OCI-LY3 (cell line): ENCODE measurements around the gene GNAI2.
"Not testable (repeated sequence)": the region's sequence is repeated elsewhere in the genome, so short reads cannot be mapped to it uniquely, and the experiment has no call there.

Experiments used
- EZH2phosphoT487 ChIP-seq: fragments of 200-600 bp; shearing (Covaris generic); IDR thresholded peaks from 2 replicates; pipeline ENCODE4 v1.6.1; 2018; ENCODE audit warnings: antibody characterized with exemption, mixed run types, low read depth
- TF ChIP-seq, protein P1 (sequence below): fragments of 200-600, 300-600 bp; sonication (generic); IDR thresholded peaks from 2 replicates; pipeline ENCODE4 v1.5.1; 2014; ENCODE audit warnings: antibody characterized with exemption, low read length, low read depth

DNA sequence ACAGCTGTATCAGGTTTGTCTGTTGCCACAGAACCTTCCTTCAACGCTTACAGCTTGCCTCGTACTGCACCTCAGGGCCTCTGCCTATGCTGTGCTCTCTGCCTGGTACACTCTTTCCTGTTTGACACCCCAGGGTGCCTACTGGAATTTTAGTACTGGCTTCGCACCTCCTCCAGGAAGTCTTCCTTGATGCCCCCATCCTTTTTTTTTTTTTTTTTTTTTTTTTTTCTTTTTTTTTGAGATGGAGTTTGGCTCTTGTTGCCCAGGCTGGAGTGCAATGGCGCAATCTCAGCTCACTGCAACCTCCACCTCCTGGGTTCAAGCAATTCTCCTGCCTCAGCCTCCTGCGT is 24.7 kb upstream of the GNAI2 start:
- TF ChIP-seq, protein P1, sequence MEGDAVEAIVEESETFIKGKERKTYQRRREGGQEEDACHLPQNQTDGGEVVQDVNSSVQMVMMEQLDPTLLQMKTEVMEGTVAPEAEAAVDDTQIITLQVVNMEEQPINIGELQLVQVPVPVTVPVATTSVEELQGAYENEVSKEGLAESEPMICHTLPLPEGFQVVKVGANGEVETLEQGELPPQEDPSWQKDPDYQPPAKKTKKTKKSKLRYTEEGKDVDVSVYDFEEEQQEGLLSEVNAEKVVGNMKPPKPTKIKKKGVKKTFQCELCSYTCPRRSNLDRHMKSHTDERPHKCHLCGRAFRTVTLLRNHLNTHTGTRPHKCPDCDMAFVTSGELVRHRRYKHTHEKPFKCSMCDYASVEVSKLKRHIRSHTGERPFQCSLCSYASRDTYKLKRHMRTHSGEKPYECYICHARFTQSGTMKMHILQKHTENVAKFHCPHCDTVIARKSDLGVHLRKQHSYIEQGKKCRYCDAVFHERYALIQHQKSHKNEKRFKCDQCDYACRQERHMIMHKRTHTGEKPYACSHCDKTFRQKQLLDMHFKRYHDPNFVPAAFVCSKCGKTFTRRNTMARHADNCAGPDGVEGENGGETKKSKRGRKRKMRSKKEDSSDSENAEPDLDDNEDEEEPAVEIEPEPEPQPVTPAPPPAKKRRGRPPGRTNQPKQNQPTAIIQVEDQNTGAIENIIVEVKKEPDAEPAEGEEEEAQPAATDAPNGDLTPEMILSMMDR, result not testable (repeated sequence)
- not testable (repeated sequence) for TF ChIP-seq EZH2phosphoT487
